HepG2 (cell line): Measurements from ENCODE around the gene LYZL6. TPM values are rescaled to one million over a fixed set of nuclear protein-coding genes. Genes with fewer than 3 reads are reported as not detected.

ENCODE experiments used
- ATF7-NPFF ChIP-seq: sonication (generic); formaldehyde crosslinking; IDR thresholded peaks from 2 replicates; pipeline ENCODE4 v1.8.1; 2023; ENCODE audit warnings: mild to moderate bottlenecking, low read depth, missing genetic modification reagents, moderate library complexity
- DDIT3 ChIP-seq: sonication (generic); formaldehyde crosslinking; IDR thresholded peaks from 2 replicates; pipeline ENCODE4 v1.4.0; 2020; ENCODE audit warnings: mild to moderate bottlenecking, missing genetic modification reagents
- ELK4 ChIP-seq: sonication (generic); formaldehyde crosslinking; IDR thresholded peaks from 2 replicates; pipeline ENCODE4 v1.9.0; 2021; ENCODE audit warnings: missing genetic modification reagents, borderline replicate concordance
- FOSL1 ChIP-seq: sonication (generic); formaldehyde crosslinking; IDR thresholded peaks from 2 replicates; pipeline ENCODE4 v1.9.0; 2021; ENCODE audit warnings: missing genetic modification reagents, borderline replicate concordance
- ISL2 ChIP-seq: sonication (generic); formaldehyde crosslinking; IDR thresholded peaks from 2 replicates; pipeline ENCODE4 v1.5.0; 2020; ENCODE audit warnings: missing genetic modification reagents
- KLF6 ChIP-seq: IDR thresholded peaks from 2 replicates; pipeline ENCODE4 v1.8.0; 2016; ENCODE audit warnings: missing biosample characterization, missing genetic modification reagents
- MAFG ChIP-seq: sonication (generic); formaldehyde crosslinking; IDR thresholded peaks from 2 replicates; pipeline ENCODE4 v1.5.1; 2020; ENCODE audit warnings: mild to moderate bottlenecking, missing genetic modification reagents
- NRL ChIP-seq: sonication (generic); formaldehyde crosslinking; IDR thresholded peaks from 2 replicates; pipeline ENCODE4 v1.5.0; 2020; ENCODE audit warnings: missing genetic modification reagents, mild to moderate bottlenecking, moderate library complexity, borderline replicate concordance
- SALL1 ChIP-seq: sonication (generic); formaldehyde crosslinking; IDR thresholded peaks from 2 replicates; pipeline ENCODE4 v1.8.0; 2022; ENCODE audit warnings: mild to moderate bottlenecking, missing genetic modification reagents
- STAT6 ChIP-seq: sonication (generic); formaldehyde crosslinking; IDR thresholded peaks from 2 replicates; pipeline ENCODE4 v1.4.0; 2020; ENCODE audit warnings: missing genetic modification reagents, mild to moderate bottlenecking, borderline replicate concordance
- TBX3 ChIP-seq: fragments of 450-650 bp; IDR thresholded peaks from 2 replicates; pipeline ENCODE4 v1.6.1; 2017; ENCODE audit warnings: antibody characterized with exemption, mild to moderate bottlenecking, inconsistent platforms, borderline replicate concordance
- TCF7 ChIP-seq: sonication (generic); IDR thresholded peaks from 2 replicates; pipeline ENCODE4 v1.6.1; 2016; ENCODE audit warnings: antibody characterized with exemption, low read depth
- THYN1 ChIP-seq: sonication (generic); formaldehyde crosslinking; IDR thresholded peaks from 2 replicates; pipeline ENCODE4 v1.8.1; 2023; ENCODE audit warnings: low read depth, mild to moderate bottlenecking, moderate library complexity, missing genetic modification reagents, borderline replicate concordance
- ZBTB38 ChIP-seq: sonication (generic); formaldehyde crosslinking; IDR thresholded peaks from 2 replicates; pipeline ENCODE4 v1.5.1; 2020; ENCODE audit warnings: mild to moderate bottlenecking, missing genetic modification reagents
- ZNF281 ChIP-seq: sonication (generic); formaldehyde crosslinking; IDR thresholded peaks from 2 replicates; pipeline ENCODE4 v1.4.0; 2020; ENCODE audit warnings: missing genetic modification reagents, borderline replicate concordance
- ZNF430 ChIP-seq: sonication (generic); formaldehyde crosslinking; IDR thresholded peaks from 2 replicates; pipeline ENCODE4 v1.9.0; 2021; ENCODE audit warnings: mild to moderate bottlenecking, missing genetic modification reagents
- ZNF512 ChIP-seq: sonication (generic); formaldehyde crosslinking; IDR thresholded peaks from 2 replicates; pipeline ENCODE4 v1.4.0; 2020; ENCODE audit warnings: mild to moderate bottlenecking, missing genetic modification reagents
- ZNF782 ChIP-seq: sonication (generic); formaldehyde crosslinking; IDR thresholded peaks from 2 replicates; pipeline ENCODE4 v1.4.0; 2020; ENCODE audit warnings: missing genetic modification reagents, mild to moderate bottlenecking, borderline replicate concordance
- ZZZ3 ChIP-seq: sonication (generic); formaldehyde crosslinking; IDR thresholded peaks from 2 replicates; pipeline ENCODE4 v1.4.0; 2020; ENCODE audit warnings: missing genetic modification reagents, mild to moderate bottlenecking, borderline replicate concordance
- polyA plus RNA-seq, 8 experiments: library from polyadenylated mRNA; depleted of rRNA in 3 of 8; stranded (reverse) in 7 of 8; unstranded in 1 of 8; fragments of >200 nt; fragmentation: Illumina TruSeq in 4 of 8; extraction: Trizol in 4 of 8; gene quantifications; 2 replicates each; pipeline versions ENCODE4 v1.2.1 to v1.2.3, GENCODE V29; 2011 to 2016; ENCODE audit warnings: low read depth in 4 of 8, missing spikeins in 1 of 8, mixed read lengths in 1 of 8; ENCODE audit not compliant: insufficient read depth in 1 of 8
- total RNA-seq, 5 experiments: library from RNA; depleted of rRNA; stranded (reverse); fragments of >200 nt; fragmentation: Illumina TruSeq; extraction: Trizol; gene quantifications; 2 replicates each; pipeline ENCODE4 v1.2.3, GENCODE V29; 2016; ENCODE audit warnings: low read depth in 1 of 5

The LYZL6 gene
- total and polyA plus RNA-seq, 2 of the 13 experiments (the other 11 are each of a cell fraction or from before 2014, with no cell fraction given) = not detected

- TF ChIP-seq ZNF281 (CRISPR knock-in tag) = peak; percentile 98
- TF ChIP-seq STAT6 (CRISPR knock-in tag) = peak; percentile 95
- no peak for TF ChIP-seq ZZZ3
- TF ChIP-seq KLF6 = 0 out of 2 replicates have a peak, but pooled peaks have one; percentile 38
- TF ChIP-seq ZBTB38 (CRISPR knock-in tag) = peak; percentile 37; the same call in 1 of the 2 replicates
- TF ChIP-seq ZNF782 (CRISPR knock-in tag) = no peak
- TF ChIP-seq NRL (CRISPR knock-in tag) = no peak
- TF ChIP-seq SALL1 (CRISPR knock-in tag) = peak; percentile 100
- peak; percentile 94 for TF ChIP-seq TCF7
- no peak for TF ChIP-seq MAFG (CRISPR knock-in tag)
- TF ChIP-seq ELK4 (CRISPR knock-in tag) = no peak
- peak; percentile 91 for TF ChIP-seq ISL2 (CRISPR knock-in tag)
- TF ChIP-seq ZNF512 = no peak
- no peak for TF ChIP-seq DDIT3
- no peak for TF ChIP-seq THYN1 (CRISPR knock-in tag)
- peak; percentile 75; the same call in 1 of the 2 replicates for TF ChIP-seq TBX3
- TF ChIP-seq FOSL1 = no peak; the same call in 1 of the 2 replicates
- peak; percentile 54; the same call in 1 of the 2 replicates for TF ChIP-seq ATF7-NPFF
- peak; percentile 92; the same call in 1 of the 2 replicates for TF ChIP-seq ZNF430 (CRISPR knock-in tag)
Measured at GRCh38 chr17:35973333-35974260, 30.1 kb upstream of the LYZL6 start (continued).
